C1 segment of cervical spinal cord (tissue), 14 donors: ENCODE data around the gene PLEKHO1.
"Not testable (repeated sequence)": the region's sequence is repeated elsewhere in the genome, so short reads cannot be mapped to it uniquely, and the experiment has no call there.

Experiments used
- DNase-seq, 14 donors: peaks; one replicate each; lab custom pipeline; 2025; lab: John Stamatoyannopoulos, UW

Gene PLEKHO1

DNA sequence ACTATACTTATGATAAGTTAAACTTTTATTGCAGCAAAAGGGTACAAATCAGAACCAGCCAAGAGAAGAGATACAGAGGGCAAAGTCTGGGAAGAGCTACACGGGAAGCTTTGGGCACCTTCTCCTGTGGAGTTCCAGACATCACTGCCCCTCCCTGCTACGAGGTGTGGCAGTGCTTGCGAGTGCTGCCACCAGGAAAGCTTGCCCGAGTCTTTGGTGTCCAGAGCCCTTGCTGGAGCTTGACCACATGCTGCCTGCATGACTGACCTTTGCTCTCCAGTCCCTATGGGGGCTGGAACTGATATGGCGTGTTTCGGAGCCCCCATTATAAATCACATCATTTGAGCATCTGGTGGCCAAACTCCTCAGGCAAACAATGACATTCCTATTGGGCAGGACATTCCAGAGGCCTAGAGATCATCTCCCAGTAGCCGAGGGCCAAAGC, 23.4 kb downstream of the PLEKHO1 start:
- DNase-seq: no peak

DNA sequence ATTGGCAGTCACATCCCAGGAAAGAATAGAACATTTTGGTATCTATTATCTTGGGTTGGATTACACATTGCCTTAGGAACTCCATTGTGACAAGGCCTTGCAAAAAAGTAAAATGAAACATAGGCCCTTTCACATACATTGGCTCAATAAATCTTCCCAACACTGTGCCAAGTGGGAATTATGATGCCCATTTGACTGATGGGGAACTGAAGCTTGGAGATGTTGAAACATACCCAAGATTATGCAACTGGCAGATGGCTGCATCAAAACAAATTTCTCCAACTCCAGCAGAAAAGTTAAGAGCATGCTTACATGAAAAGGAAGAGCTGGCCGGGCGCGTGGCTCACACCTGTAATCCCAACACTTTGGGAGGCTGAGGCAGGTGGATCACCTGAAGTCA, 26.9 kb downstream of the PLEKHO1 start:
- DNase-seq: no peak

DNA sequence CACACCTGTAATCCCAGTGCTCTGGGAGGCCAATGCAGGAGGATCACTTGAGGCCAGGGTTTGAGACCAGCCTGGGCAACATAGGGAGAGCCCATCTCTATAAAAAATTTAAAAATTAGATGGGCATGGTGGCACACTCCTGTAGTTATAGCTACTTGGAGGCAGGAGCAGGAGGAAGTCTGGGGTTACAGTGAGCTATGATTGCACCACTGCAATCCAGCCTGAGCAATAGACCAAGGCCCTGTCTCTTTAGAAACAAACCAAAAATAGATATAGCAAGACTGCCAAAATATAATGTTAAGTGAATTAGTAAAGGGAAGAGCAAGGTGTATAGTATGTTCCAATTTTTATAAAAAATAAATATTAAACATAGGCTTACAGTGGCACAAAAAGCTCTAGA, 28.8 kb downstream of the PLEKHO1 start:
- DNase-seq: no peak

DNA sequence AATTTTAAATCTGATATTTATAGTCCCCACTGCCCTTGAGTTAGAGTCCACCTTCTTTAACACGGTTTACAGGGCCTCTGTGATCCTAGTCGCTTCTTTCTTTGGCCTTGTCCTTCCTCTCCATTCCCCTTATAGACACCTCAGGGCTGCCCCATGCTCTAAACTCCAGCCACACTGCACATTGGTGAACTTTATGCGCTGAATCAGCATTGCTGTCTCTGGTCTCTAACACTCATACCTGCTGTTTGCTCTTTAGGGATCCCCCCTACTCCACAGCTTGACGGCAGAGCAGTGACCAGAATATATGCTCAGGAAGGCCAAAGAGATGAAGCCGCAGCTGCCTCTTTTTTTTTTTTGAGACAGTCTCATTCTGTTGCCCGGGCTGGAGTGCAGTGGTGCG, 30.2 kb downstream of the PLEKHO1 start:
- DNase-seq: no peak

DNA sequence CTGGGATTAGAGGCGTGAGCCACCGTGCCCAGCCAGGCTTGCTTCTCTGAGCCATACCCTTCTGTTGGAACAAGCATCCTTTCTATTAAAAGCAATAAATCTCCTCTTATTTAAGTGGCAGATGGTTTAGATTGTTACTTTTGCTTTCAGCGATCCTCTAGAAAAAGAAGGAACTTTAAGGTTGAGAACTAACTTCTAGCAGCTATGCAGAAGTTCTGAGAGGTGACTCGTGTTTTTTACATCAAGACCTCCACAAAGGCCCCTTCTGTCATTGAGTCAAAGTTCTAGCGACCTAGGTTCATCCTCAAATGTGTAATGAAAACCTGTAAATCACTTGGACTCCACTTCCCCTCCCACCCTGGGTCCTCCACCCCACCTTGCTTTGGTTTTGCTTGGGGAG, 30.8 kb downstream of the PLEKHO1 start:
- DNase-seq: no peak

DNA sequence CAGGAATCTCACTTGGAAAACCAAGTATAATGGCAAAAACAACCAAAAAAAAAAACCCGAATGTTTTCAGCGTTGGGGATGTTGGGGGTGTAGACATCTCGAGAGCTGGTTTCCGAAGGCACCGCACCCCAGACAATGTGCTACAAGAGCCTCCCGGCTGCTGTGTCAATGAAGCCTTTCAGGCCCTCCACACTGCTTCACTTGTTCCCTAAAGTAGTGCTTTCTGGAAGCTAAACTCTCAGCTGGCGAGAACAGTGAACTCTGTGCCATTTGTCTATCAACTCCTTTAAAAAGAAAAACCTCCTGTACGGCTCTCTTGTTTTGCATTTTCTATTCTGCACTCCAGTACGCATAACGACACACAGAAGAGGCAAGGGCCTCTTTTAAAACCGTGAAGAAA, 32.5 kb downstream of the PLEKHO1 start:
- DNase-seq: peak in 12 of 14 donors; percentile 10 to 72 (median 54)

DNA sequence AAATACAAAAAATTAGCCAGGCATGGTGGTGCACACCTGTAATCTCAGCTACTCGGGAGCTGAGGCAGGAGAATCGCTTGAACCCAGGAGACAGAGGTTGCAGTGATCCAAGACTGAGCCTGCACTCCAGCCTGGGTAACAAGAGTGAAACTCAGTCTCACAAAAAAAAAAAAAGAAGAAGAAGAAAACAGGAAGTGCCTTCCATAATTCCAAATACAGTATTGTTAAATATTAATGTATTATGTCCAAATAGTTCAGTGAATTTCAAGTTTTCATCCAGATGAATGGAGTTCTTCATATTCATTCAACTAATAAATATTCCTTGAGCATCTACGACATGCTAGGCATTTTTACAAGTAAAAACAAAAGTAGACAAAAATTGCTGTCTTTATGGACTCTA, 33.3 kb downstream of the PLEKHO1 start:
- no peak for DNase-seq

DNA sequence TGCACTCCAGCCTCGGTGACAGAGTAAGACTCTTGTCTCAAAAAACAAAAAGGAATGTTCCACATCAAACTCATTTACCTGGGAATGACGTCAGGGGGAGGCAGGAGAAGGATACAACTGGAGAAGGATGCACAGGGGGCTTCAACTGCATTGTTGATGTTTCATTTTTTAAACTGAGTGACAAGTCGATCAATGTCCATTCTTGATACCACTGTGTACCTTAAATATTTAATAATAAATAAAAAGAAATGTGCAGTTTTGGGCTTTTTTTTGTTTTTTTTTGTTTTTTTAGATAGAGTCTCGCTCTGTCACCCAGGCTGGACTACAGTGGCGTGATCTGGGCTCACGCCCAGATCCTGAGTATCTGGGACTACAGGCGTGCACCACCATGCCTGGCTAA, 35.8 kb downstream of the PLEKHO1 start:
- no peak for DNase-seq

DNA sequence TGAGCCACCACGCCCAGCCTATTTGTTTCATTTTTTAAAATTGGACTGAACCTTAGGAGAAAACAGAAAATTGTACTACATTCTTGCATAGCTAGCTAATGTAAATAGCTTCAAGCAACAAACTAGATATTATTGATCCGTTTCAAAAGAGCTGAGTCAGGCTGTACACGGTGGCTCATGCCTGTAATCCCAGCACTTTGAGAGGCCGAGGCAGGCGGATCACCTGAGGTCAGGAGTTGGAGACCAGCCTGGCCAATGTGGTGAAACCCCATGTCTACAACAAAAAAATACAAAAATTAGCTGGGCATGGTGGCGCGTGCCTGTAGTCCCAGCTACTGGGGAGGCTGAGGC, 36.7 kb downstream of the PLEKHO1 start:
- DNase-seq: not testable (repeated sequence)

DNA sequence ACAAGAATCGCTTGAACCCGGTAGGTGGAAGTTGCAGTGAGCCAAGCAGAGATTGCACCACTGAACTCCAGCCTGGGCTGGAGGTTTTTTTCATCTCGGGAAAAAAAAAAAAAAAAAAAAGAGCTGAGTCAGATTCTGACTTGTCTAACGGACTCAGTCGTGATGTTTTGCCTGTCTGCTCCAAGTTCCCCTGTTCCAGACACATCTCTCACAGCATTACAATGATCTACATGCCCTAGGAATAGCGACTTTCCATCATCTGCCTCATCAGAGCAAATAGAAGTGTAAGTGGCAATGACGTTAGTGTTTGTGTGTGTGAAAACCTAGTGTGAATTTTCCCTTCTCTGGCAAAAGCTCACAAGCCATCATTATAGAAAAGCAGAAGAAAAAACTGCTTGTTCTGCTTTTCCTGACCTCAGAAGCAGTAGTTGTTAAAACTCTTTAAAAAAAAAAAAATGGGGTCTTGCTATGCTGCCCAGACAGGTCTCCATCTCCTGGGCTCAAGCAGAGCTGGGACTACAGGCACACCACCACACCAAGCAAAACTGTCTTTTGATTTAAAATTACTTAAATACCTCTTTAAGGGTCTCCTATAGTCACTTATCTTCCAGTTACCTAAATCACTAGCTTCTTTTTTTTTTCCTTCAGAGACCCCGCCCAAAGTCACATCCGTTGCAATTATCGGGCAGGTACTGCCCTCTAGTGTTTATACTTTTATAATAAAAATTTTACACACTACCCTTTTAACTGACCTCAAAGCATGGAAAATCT, 37.3 kb downstream of the PLEKHO1 start:
- DNase-seq: peak in 5 of 14 donors; percentile 13 to 80 (median 34)

DNA sequence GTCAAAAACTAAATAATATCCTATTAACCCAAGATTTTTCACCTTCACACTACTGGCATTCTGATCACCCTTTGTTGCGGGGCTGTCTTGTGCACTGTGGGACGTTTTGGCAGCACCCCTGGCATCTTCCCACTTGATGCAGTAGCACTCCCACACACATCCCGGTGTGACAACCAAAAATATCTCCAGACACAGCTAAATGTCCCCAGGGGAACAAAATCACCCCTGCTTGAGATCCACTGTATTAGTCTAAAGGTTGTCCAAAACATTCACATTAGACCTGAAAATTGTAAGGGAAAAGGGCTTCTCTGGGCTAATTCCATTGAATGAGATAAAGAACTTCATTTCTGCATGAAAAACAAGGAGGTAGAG, 37.8 kb downstream of the PLEKHO1 start:
- DNase-seq: peak in 5 of 14 donors; percentile 5 to 80 (median 32)

DNA sequence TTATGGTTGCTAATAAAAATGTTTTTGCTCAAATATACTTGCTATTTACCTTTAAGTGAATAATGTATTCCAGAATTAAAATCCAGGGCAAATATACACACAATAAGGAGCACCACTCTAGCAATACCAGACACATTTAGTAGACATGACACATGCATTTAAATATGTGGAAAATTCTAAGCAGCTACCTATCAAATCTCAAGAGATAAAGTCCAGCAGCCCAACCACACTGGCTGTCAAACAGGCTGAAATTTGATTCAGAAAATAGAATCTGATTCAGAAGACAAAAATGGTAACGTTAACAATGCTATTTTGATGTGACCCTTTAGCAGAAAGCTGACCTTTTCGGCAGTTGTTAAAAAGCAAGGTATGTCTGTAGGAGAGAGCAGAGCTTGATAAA, 42.3 kb downstream of the PLEKHO1 start:
- no peak for DNase-seq

DNA sequence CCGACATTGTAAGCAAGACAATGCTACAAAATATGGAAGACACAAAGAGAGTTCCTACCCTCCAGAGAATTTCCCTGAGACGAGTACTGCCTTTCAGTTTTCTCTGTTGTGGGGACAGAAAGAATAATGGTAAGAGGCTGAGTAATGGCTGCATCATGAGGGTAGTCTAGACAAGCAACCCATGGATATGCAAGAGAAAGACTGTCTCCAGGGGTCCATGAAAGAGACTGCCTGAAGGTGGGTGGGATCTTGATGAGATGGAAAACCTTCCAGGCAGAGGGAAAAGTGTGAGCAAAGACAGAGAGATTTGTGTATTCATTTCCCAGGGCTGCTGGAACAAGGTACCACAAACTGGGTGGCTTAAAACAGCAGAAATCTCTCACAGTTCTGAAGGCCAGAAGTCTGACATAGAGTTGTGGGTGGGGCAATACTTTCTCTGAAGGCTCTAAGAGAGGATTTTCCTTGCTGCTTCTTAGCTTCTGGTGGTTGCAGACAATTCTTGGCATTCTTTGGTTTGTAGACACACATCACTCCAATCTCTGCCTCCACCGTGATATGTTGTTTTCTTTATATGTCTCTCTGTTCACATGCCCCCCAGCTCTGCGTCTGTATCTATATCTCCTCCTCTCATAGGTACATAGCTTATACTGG, 44.8 kb downstream of the PLEKHO1 start:
- DNase-seq: no peak

DNA sequence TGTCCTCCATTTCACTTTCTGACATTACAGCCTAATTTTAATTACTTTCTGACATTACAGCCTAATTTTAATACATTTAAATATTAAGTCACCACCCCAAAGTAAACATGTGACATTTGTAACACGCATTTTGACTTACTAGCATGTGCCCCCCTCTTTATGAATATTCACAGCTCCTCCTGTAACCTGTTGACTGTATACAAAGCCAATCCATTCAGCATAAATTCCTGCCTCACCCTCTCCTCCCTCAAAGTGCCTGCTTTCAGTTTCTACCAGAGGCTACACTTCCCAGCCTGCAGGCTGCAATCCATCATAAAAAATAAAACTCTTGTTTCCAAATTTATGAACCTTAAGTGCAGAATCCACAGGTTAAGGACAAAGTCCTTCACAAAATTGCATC, 46.7 kb downstream of the PLEKHO1 start:
- no peak for DNase-seq

DNA sequence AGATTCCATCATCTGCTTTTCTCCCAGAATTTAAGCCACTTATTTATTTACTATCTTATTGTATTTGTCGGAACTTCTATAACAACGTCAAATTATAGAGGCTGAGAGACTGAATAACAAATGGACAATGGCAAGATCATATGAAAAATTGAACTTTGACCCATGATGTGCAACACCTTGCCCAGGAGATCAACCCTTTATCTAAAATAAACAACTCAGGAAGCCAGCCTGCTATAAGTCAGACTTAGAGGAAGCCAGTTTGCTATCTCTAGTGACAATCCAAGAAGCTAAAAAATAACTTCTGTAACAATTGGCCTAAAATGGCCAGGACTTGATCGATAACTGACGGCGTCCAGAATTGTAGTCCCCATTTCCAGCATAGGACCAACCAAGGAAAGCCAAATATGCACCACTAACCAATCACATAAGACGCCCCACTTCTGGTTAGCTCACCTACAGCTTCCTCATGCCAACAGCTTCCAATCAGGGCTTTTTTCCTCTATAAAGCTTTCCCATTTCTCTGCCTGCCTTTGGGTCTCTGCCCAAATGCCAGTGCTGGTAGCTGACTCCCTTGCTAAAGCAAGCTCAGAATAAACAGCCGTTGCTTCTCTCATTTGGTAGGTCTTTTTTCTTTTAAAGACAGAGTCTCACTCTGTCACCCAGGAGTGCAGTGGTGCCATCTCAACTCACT, 57.7 kb downstream of the PLEKHO1 start:
- peak in 1 of 14 donors; percentile 87 for DNase-seq

DNA sequence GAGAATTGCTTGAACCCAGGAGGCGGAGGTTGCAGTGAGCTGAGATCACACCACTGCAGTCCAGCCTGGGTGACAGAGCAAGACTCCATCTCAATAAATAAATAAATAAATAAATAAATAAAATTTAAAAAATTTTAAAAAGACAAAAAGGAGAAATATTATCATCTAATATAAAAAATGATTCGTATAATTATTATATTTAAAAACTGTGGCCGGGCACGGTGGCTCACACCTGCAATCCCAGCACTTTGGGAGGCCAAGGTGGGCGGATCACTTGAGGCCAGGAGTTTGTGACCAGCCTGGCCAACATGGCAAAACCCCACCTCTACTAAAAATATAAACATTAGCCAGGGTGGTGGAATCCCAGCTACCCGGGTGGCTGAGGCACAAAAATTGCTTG, 58.7 kb downstream of the PLEKHO1 start:
- not testable (repeated sequence) for DNase-seq
